Measurements from ENCODE around the gene FBXW8.

FBXW8 gene

DNA sequence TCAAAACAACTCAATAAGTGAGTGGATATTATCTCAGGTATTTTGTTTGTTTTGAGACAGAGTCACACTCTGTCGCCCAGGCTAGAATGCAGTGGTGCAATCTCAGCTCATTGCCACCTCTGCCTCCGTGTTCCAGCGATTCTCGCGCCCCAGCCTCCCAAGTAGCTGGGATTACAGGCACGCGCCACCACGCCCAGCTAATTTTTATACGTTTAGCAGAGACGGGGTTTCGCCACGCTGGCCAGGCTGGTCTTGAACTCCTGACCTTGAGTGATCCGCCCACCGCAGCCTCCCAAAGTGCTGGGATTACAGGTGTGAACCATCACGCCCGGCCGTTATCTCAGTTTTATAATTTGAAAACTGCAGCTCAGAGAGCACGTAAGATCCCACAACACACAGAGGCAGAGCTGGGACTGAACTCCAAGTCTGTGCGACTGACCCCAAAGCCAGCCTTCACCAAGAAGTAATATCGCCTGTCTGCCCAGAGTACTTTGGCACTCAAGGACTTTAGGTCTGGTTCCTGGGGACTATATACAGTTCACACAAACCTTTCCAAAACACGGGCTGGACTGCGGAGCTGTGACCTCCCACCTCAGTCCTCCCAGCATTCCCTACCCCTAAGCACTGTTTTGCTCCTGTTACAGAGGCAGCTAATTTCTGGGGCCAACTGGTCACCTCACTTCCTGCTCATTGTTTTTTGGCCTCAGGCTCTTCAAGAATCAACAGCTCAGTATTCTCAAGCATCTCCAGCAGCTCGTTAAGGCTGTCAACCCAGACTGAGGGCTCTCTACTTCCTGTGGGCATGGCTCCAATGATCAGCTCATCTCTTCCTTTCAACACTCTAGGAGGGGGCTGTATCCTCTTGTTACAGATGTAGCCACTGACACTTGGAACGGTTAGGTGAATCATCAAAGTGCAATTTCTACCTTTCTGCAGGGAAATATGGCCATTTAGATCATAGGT is 165.9 kb downstream of the FBXW8 start:
- no peak overlapping the region for H3K9ac ChIP-seq (ENCODE audit: low read depth, low read length)
- WGBS: 90% methylated on average over 24 of the region's 24 CpGs
- no peaks in the 10 kb centered on the region for H3K27me3 ChIP-seq (ENCODE audit: insufficient read depth, low read length)
- peaks cover 6% of the 10 kb centered on the region for H3K4me1 ChIP-seq (ENCODE audit: insufficient read depth, low read length)
- H3K4me3 ChIP-seq (ENCODE audit: low read length): no peak overlapping the region
- no peak overlapping the region for H3K27ac ChIP-seq (ENCODE audit: low read depth, low read length)
- H3K36me3 ChIP-seq (ENCODE audit: insufficient read depth, low read length): no peaks in the 10 kb centered on the region
- H3K9me3 ChIP-seq (ENCODE audit: insufficient read depth, low read depth, low read length): no peaks in the 10 kb centered on the region

GRCh38 chr12:117079487-117079886 is 168.7 kb downstream of the FBXW8 start:
- WGBS: 90% methylated on average over 4 of the region's 4 CpGs
- Histone ChIP-seq H3K9me3 (ENCODE audit: insufficient read depth, low read depth, low read length) (no peaks in the 10 kb centered on the region), H3K36me3 (ENCODE audit: insufficient read depth, low read length) (no peaks in the 10 kb centered on the region), H3K4me3 (ENCODE audit: low read length) (no peak overlapping the region), H3K9ac (ENCODE audit: low read depth, low read length) (no peak overlapping the region), H3K27me3 (ENCODE audit: insufficient read depth, low read length) (no peaks in the 10 kb centered on the region), H3K4me1 (ENCODE audit: insufficient read depth, low read length) (peaks cover 6% of the 10 kb centered on the region), H3K27ac (ENCODE audit: low read depth, low read length) (no peak overlapping the region)

DNA sequence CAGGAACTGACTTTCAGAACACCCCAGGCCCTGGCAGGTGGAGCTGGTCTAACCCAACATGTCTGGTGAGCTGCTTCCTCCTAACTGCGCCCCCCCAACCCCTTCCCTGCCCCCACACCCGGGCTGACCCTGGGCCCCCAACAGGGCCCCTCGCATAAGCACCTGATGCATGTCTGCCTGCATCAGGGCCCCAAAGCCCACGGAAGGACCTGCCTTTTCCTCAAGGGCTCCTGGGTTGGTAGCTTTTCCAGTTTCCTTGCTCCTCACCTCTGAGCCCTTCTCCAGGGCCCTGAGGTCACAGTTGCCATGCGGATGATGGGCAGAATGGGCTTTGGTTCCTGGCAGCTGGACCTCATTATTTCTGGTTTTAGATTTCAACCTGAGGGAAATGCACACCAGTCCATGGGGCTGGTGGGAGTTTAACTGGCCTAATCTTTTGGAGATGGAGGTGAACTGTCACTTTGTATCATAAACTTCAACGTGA is 170.0 kb downstream of the FBXW8 start:
- Histone ChIP-seq H3K27ac (ENCODE audit: low read depth, low read length) (no peak overlapping the region), H3K4me3 (ENCODE audit: low read length) (no peak overlapping the region), H3K4me1 (ENCODE audit: insufficient read depth, low read length) (peaks cover 6% of the 10 kb centered on the region), H3K9me3 (ENCODE audit: insufficient read depth, low read depth, low read length) (no peaks in the 10 kb centered on the region), H3K9ac (ENCODE audit: low read depth, low read length) (no peak overlapping the region), H3K36me3 (ENCODE audit: insufficient read depth, low read length) (no peaks in the 10 kb centered on the region), H3K27me3 (ENCODE audit: insufficient read depth, low read length) (no peaks in the 10 kb centered on the region)
- 67% methylated on average over 6 of the region's 6 CpGs for WGBS
